Endothelial cell of umbilical vein (primary cell): ENCODE measurements around the gene TLN1. TPM values are rescaled to one million over a fixed set of nuclear protein-coding genes. Genes with fewer than 3 reads are reported as not detected.

Experiments used
- BruUV-seq: library from RNA; stranded (reverse); fragments of 400-500 nt; replicated peaks from 2 replicates; lab custom pipeline; 2021; lab: Mats Ljungman, UMichigan
- CTCF ChIA-PET: fragments of 300-600, 350-600 bp; sonication (Branson Sonifier 250); formaldehyde crosslinking; loops from one replicate; lab custom pipeline; 2021; ENCODE audit warnings: antibody characterized with exemption, inconsistent platforms; lab: Charles Lee
- POLR2A ChIA-PET: fragments of 300-600, 350-600 bp; sonication (Branson Sonifier 250); formaldehyde crosslinking; loops from one replicate; lab custom pipeline; 2021; ENCODE audit warnings: antibody characterized with exemption, inconsistent platforms; lab: Charles Lee
- DNase-seq: peaks from one replicate; pipeline ENCODE4 v3.0.0-alpha.2; 2011; ENCODE audit warnings: low read depth, low spot score
- FAIRE-seq: peaks from 2 replicates; lab custom pipeline; 2011; peaks lifted over from hg19 to GRCh38; lab: Jason Lieb, UNC
- H2AFZ ChIP-seq: 2 replicates; pipeline ENCODE4 v1.6.0; 2012; ENCODE audit warnings: low read depth, low read length, control low read depth, inconsistent platforms
- H3K27ac ChIP-seq: 2 replicates; pipeline ENCODE4 v1.5.1; 2011; ENCODE audit warnings: low read depth, mild to moderate bottlenecking, control low read depth, low read length, moderate library complexity; ENCODE audit not compliant: insufficient read depth
- H3K27me3 ChIP-seq, 2 experiments: 2 replicates each; pipeline versions ENCODE4 v1.6.0 to v1.6.1; 2011; ENCODE audit warnings: low read length in 2 of 2, mixed read lengths in 1 of 2; ENCODE audit not compliant: control insufficient read depth in 2 of 2, insufficient read depth in 2 of 2
- H3K36me3 ChIP-seq, 2 experiments: 2 replicates in 1 of 2; 3 replicates in 1 of 2; pipeline ENCODE4 v1.5.1; 2011; ENCODE audit warnings: low read length in 2 of 2, mild to moderate bottlenecking in 1 of 2, moderate library complexity in 1 of 2; ENCODE audit not compliant: control insufficient read depth in 2 of 2, insufficient read depth in 2 of 2; ENCODE audit errors: extremely low read depth in 1 of 2
- H3K4me1 ChIP-seq: 3 replicates; pipeline ENCODE4 v1.5.1; 2011; ENCODE audit warnings: mild to moderate bottlenecking, low read length; ENCODE audit not compliant: control insufficient read depth, insufficient read depth; ENCODE audit errors: extremely low read depth
- H3K4me2 ChIP-seq: 2 replicates; pipeline ENCODE4 v1.6.1; 2011; ENCODE audit warnings: low read length, control low read depth, mixed read lengths; ENCODE audit not compliant: insufficient read depth
- H3K4me3 ChIP-seq, 3 experiments: fragments of 200-600 bp in 1 of 3; sonication (generic), shearing (Covaris generic) in 1 of 3; replicated peaks in 1 of 3; 2 replicates each; pipeline ENCODE4 v1.5.1; 2011 to 2016; ENCODE audit warnings: control low read depth in 3 of 3, low read length in 3 of 3, mild to moderate bottlenecking in 2 of 3, inconsistent platforms in 1 of 3, low read depth in 1 of 3, moderate library complexity in 1 of 3; ENCODE audit not compliant: insufficient read depth in 1 of 3
- H3K79me2 ChIP-seq: 2 replicates; pipeline ENCODE4 v1.6.0; 2012; ENCODE audit warnings: low read length, inconsistent platforms; ENCODE audit not compliant: control insufficient read depth, insufficient read depth
- H3K9ac ChIP-seq: replicated peaks from 2 replicates; pipeline ENCODE3; 2011; ENCODE audit warnings: low read length, control low read depth; ENCODE audit not compliant: insufficient read depth; ENCODE audit errors: extremely low read depth
- H3K9me1 ChIP-seq: replicated peaks from 3 replicates; pipeline ENCODE4 v1.6.0; 2011; ENCODE audit warnings: mild to moderate bottlenecking, low read length; ENCODE audit not compliant: control insufficient read depth, insufficient read depth; ENCODE audit errors: extremely low read depth
- H3K9me3 ChIP-seq: replicated peaks from 2 replicates; pipeline ENCODE4 v1.5.1; 2012; ENCODE audit warnings: low read length, inconsistent platforms; ENCODE audit not compliant: control insufficient read depth, insufficient read depth
- H4K20me1 ChIP-seq: replicated peaks from 2 replicates; pipeline ENCODE3; 2011; ENCODE audit warnings: mild to moderate bottlenecking, low read length; ENCODE audit not compliant: control insufficient read depth, insufficient read depth; ENCODE audit errors: extremely low read depth
- CTCF ChIP-seq, 2 donors: IDR thresholded peaks; 1 replicate in 1 of 2; 2 replicates in 1 of 2; pipeline ENCODE4 v1.5.1; 2011; ENCODE audit warnings: low read length in 2 of 2, mild to moderate bottlenecking in 2 of 2, moderate library complexity in 2 of 2, control low read depth in 1 of 2, inconsistent platforms in 1 of 2, low read depth in 1 of 2; ENCODE audit not compliant: insufficient read depth in 1 of 2; ENCODE audit errors: extremely low read depth in 1 of 2
- EZH2 ChIP-seq: IDR thresholded peaks from 2 replicates; pipeline ENCODE4 v1.6.1; 2012; ENCODE audit warnings: borderline replicate concordance, low read depth, mild to moderate bottlenecking, moderate library complexity, low read length, inconsistent platforms; ENCODE audit not compliant: severe bottlenecking
- FOS ChIP-seq: IDR thresholded peaks from 2 replicates; pipeline ENCODE4 v1.6.1; 2011; ENCODE audit warnings: mild to moderate bottlenecking, low read length, moderate library complexity, borderline replicate concordance; ENCODE audit not compliant: insufficient read depth
- JUN ChIP-seq: IDR thresholded peaks from 2 replicates; pipeline ENCODE4 v1.6.1; 2011; ENCODE audit warnings: borderline replicate concordance, low read depth; ENCODE audit not compliant: insufficient read length, insufficient read depth
- MAX ChIP-seq: IDR thresholded peaks from 2 replicates; pipeline ENCODE4 v1.6.1; 2011; ENCODE audit not compliant: insufficient read depth, insufficient read length
- MYC ChIP-seq: IDR thresholded peaks from one replicate; pipeline ENCODE4 v1.6.1; 2011; ENCODE audit warnings: mild to moderate bottlenecking, low read depth, low read length
- POLR2A ChIP-seq: IDR thresholded peaks from 2 replicates; pipeline ENCODE4 v1.6.1; 2012; ENCODE audit warnings: low read depth, mild to moderate bottlenecking, control low read depth, low read length
- POLR2AphosphoS5 ChIP-seq: IDR thresholded peaks from 2 replicates; pipeline ENCODE4 v1.6.1; 2012; ENCODE audit warnings: low read depth, mild to moderate bottlenecking, control low read depth, low read length, moderate library complexity; ENCODE audit not compliant: insufficient read depth
- dilution Hi-C: fragments of 300-500 bp; cut with MboI; formaldehyde crosslinking; loops from one replicate; pipeline ENCODE4 v1.15.0; 2019; ENCODE audit warnings: low sequenced_read_pairs; ENCODE audit not compliant: extremely low pct_ligation_motif_present
- intact Hi-C: fragments of 100-400 bp; cut with micrococcal nuclease; formaldehyde crosslinking; loops from one replicate; pipeline ENCODE4 v1.10.0; 2022
- polyA plus RNA-seq, 4 experiments: library from polyadenylated mRNA; depleted of rRNA in 3 of 4; stranded (reverse) in 3 of 4; unstranded in 1 of 4; fragments of >200 nt; gene quantifications; 2 replicates each; pipeline versions ENCODE4 v1.2.1 to v1.2.3, GENCODE V29; 2011 to 2012; ENCODE audit warnings: missing spikeins in 1 of 4
- total RNA-seq: library from RNA; stranded (reverse); gene quantifications from 2 replicates; pipeline ENCODE4 v1.2.3, GENCODE V29; 2021

Gene TLN1
- total and polyA plus RNA-seq, 2 donors (not counting 3 experiments of a cell fraction or from before 2014, with no cell fraction given): 120 to 450 TPM

- Histone ChIP-seq H3K27me3 (no peaks in the 10 kb centered on the region), H3K9me1 (no peaks in the 10 kb centered on the region), H3K4me1 (peaks cover 49% of the 10 kb centered on the region), H3K9me3 (no peaks in the 10 kb centered on the region), H3K4me2 (peak overlapping the region; percentile 97), H3K9ac (peak overlapping the region; percentile 66), H3K27ac (peak overlapping the region; percentile 78), H3K36me3 (peaks cover 23 to 33% of the 10 kb centered on the region in 2 experiments), H3K79me2 (peaks cover 82% of the 10 kb centered on the region), H3K4me3 (no peak overlapping the region), H4K20me1 (no peaks in the 10 kb centered on the region), H2AFZ (no peak overlapping the region)
- FAIRE-seq (peak; percentile 79), DNase-seq (peak; percentile 72)
- intact Hi-C loops (loop anchor here (5.0 kb wide), 1 partner anchor 155 kb away; no protein-coding TSS in a partner anchor), dilution Hi-C loops (no loop called here)
- no TSS peak for BruUV-seq
- CTCF ChIA-PET: interaction anchor here (0.8 to 4.1 kb wide), 18 partner anchors 9 to 184 kb away, joined by 3 to 52 read pairs (median 6); partner anchors contain the start of genes CCDC107, GBA2, RGP1 and RMRP
- POLR2A ChIA-PET: interaction anchor here (1.6 kb wide), 1 partner anchor 31 kb away, joined by 6 read pairs; no protein-coding TSS in a partner anchor
- TF ChIP-seq MAX (no peak), CTCF (IDR thresholded peaks at IDR 0.05; ENCODE audit: extremely low read depth in 1 of 2, insufficient read depth in 1 of 2, low read depth in 1 of 2, low read length in 2 of 2) (peak; percentile 29 to 46), POLR2AphosphoS5 (no peak), EZH2 (no peak), FOS (no peak), POLR2A (no peak), MYC (no peak), JUN (no peak)
Observed at GRCh38 chr9:35726931-35727330, 5.1 kb downstream of the TLN1 start.
